ENCODE data around the gene NIN. TPM values are rescaled to one million over a fixed set of nuclear protein-coding genes. Genes with fewer than 3 reads are reported as not detected.

NIN gene
- total RNA-seq, 4 donors from 2014 or later = 22.7 to 32.2 (median 28.5) TPM

DNA sequence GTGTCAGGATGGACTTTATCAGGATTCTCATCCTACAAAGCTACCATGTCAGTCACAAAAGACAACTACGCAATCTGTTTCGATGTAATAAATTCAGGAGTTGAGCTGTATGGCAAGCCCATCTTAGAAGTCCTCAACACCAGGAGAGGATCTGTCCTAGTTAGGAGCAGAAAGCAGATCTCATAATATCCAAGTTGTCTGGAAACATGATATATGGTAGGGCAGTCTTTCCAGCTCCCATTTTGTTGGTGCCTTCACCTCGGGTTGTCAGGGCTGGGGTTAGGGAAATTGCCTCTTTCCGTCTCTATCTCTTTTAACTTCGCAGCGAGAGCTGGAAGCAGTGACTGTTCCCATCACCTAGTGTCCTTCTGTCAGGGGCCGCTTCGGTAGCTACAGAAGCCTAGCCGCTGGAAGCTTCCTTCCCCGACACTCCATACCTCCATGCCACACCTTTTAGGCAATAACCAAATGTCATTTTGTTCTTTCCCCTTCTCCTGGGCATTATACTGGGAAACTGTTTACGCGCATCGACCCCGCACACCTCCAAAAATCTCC, 1.4 kb downstream of the NIN start:
- intact Hi-C loops (cut with DNase I; ENCODE audit: low total_unique reads) = no loop called here

DNA sequence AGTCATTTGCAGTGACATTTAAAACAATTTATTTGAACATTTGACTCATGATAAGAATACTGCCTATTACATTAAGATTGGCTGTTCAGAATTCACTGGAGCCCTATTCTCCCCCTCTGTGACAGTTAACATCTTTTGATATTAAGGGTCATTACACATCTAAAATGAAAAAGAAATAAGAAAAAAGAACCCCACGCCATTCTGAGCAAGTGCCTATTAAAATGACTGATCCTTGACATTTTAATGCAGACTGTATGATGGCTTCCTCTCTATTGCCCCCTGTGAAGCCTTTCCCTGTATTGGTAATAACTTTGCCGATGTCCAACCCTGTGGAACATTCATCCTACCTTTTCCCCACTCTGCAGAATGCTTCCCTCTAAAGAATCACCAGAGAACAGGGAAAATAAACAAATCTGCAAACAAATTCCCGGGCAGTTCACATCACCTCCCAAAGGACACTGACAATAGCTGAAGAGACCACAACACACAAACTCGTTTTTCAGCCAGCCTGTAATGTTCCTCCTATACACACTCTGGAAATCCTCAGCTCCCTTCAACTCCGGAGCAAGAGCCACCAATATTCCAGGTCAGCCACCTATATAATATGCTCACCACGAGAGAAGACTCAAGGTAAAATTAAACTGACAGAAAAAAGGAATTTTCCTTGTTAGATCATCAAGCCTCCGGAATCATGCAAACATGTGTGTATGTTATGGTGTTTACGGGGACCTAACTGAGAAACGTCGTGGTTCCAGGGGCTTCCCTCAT, 2.1 kb downstream of the NIN start:
- H3K4me3 ChIP-seq (ENCODE audit: low read depth, poor library complexity, severe bottlenecking) = no peak overlapping the region
- intact Hi-C loops (cut with DNase I; ENCODE audit: low total_unique reads) = no loop called here
- TF ChIP-seq, protein P1, sequence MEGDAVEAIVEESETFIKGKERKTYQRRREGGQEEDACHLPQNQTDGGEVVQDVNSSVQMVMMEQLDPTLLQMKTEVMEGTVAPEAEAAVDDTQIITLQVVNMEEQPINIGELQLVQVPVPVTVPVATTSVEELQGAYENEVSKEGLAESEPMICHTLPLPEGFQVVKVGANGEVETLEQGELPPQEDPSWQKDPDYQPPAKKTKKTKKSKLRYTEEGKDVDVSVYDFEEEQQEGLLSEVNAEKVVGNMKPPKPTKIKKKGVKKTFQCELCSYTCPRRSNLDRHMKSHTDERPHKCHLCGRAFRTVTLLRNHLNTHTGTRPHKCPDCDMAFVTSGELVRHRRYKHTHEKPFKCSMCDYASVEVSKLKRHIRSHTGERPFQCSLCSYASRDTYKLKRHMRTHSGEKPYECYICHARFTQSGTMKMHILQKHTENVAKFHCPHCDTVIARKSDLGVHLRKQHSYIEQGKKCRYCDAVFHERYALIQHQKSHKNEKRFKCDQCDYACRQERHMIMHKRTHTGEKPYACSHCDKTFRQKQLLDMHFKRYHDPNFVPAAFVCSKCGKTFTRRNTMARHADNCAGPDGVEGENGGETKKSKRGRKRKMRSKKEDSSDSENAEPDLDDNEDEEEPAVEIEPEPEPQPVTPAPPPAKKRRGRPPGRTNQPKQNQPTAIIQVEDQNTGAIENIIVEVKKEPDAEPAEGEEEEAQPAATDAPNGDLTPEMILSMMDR (IDR thresholded peaks at IDR 0.05) = no peak
- no peak for TF ChIP-seq POLR2A (IDR thresholded peaks at IDR 0.05)
- 59 to 72% methylated on average over 10 of the region's 10 CpGs for WGBS, 2 donors
- no peak for DNase-seq (ENCODE audit: low spot score in 2 of 2)

More for the DNA sequence above, 1.4 kb downstream of the NIN start:
- TF ChIP-seq, protein P1 (IDR thresholded peaks at IDR 0.05) = no peak
- TF ChIP-seq POLR2A (IDR thresholded peaks at IDR 0.05) = no peak
- DNase-seq (ENCODE audit: low spot score in 2 of 2) = no peak
- peak overlapping the region; percentile 83 for H3K4me3 ChIP-seq (ENCODE audit: low read depth, poor library complexity, severe bottlenecking)
- 13 to 17% methylated on average over 14 of the region's 14 CpGs for WGBS, 2 donors

DNA sequence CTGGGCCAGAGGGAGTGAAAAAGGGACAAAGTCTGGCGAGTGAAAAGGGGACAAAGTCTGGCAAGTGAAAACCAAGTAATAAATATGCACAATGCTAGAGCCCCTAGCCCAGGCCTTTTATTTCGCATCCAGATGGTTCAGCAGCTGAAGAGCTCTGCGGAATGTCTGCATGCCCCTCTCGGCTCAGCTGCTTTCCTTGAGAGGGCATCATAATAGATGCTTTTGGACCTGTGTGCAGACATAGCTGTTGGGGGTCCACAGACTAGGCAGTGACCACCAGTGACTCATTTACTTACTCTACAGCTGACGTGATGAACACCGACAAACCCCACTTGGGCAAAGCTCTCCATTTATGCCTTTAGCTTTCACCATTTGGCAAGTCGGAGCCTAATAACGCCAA, 4.3 kb downstream of the NIN start:
- TF ChIP-seq, protein P1 (IDR thresholded peaks at IDR 0.05) = no peak
- no peak for TF ChIP-seq POLR2A (IDR thresholded peaks at IDR 0.05)
- no peak overlapping the region for H3K4me3 ChIP-seq (ENCODE audit: low read depth, poor library complexity, severe bottlenecking)
- DNase-seq (ENCODE audit: low spot score in 2 of 2) = no peak
- 92 to 97% methylated on average over 8 of the region's 8 CpGs for WGBS, 2 donors
- intact Hi-C loops (cut with DNase I; ENCODE audit: low total_unique reads) = no loop called here

DNA sequence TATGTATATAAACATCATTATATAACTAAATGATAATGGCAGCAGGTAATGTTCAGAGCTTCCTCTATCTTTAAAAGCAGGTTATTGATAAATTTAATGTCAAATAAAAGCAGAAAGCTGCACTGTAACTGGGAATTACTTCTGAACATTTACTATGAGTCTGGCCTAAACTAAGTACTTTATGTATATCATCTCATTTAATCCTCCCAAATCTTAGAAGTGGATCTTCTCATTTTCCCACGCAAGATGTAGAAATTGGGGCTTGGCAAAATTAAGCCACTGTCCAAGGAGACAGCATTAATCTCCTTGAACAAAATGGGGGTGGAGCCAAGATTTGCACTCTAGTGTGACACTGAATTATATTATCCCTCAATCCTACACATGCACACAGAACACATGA, 5.7 kb downstream of the NIN start:
- H3K4me3 ChIP-seq (ENCODE audit: low read depth, poor library complexity, severe bottlenecking) = no peak overlapping the region
- WGBS, 2 donors = 95 to 97% methylated on average over 1 of the region's 1 CpG
- intact Hi-C loops (cut with DNase I; ENCODE audit: low total_unique reads) = no loop called here
- no peak for DNase-seq (ENCODE audit: low spot score in 2 of 2)
- TF ChIP-seq POLR2A (IDR thresholded peaks at IDR 0.05) = no peak
- TF ChIP-seq, protein P1 (IDR thresholded peaks at IDR 0.05) = no peak

DNA sequence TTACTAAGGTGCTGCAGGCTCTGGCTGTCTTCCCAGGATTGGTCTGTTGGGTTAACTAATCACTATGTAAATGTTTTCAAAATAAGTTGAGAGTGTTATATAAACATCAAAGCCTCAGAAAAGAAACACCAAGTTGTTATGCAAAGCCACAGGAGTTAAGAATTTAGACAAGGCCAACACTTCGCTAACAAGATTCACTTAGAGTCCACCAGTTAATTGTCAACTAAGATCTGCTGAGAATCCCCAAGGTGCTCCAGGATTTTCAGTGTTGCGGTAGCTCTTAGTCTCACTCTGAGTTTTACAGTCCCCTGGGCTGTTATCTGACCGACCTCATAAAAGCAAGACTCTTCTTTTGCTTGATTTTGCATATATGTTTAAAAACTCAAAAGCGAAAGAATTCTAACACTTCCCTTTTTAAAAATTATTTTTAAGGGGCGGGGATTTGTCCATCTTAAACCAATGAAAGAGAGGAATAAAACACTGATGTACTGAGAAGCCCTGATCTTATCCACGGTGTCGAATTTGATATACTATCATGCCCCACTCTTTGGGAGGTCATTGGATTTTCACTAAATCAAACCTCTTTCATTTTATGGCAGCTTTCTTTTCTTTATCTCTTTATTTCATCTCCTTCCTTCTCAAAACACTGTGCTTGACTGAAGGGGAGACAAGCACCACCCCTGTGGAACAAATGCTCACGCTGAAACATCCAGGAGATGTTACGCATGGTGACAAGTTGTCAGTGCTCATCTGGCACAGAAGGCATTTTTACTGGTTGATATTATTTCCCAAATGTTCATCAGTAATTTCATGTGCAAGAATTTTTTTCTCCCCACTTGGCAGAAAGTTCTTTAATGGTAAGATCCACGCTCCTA, 7.0 kb downstream of the NIN start:
- H3K4me3 ChIP-seq (ENCODE audit: low read depth, poor library complexity, severe bottlenecking) = no peak overlapping the region
- 75 to 77% methylated on average over 10 of the region's 10 CpGs for WGBS, 2 donors
- TF ChIP-seq, protein P1 (IDR thresholded peaks at IDR 0.05) = no peak
- TF ChIP-seq POLR2A (IDR thresholded peaks at IDR 0.05) = no peak
- intact Hi-C loops (cut with DNase I; ENCODE audit: low total_unique reads) = no loop called here
- DNase-seq (ENCODE audit: low spot score in 2 of 2) = no peak

Measured in lower leg skin (tissue), 4 donors.